Prostate gland (tissue), 2 donors: ENCODE measurements around the gene NAT9. TPM values are rescaled to one million over a fixed set of nuclear protein-coding genes. Genes with fewer than 3 reads are reported as not detected.

Experiments used
- DNase-seq: peaks from one replicate; pipeline ENCODE4 v3.0.0-alpha.2; 2019; ENCODE audit warnings: low spot score
- H3K27ac ChIP-seq, 2 donors: fragments of 200-600 bp; sonication (generic); 2 replicates each; pipeline ENCODE4 v1.5.1; 2017 to 2019
- H3K27me3 ChIP-seq: fragments of 200-600 bp; sonication (generic); replicated peaks from 2 replicates; pipeline ENCODE4 v1.5.1; 2019; ENCODE audit not compliant: insufficient read depth
- H3K36me3 ChIP-seq, 2 donors: fragments of 200-600 bp; sonication (generic); 1 replicate in 1 of 2; 2 replicates in 1 of 2; pipeline versions ENCODE4 v1.5.1 to v1.8.1; 2017 to 2019
- H3K4me1 ChIP-seq: fragments of 200-600 bp; sonication (generic); replicated peaks from 2 replicates; pipeline ENCODE4 v1.5.1; 2019
- H3K4me3 ChIP-seq, 2 donors: fragments of 200-600 bp; sonication (generic); 2 replicates each; pipeline ENCODE4 v1.5.1; 2017 to 2019
- H3K9me3 ChIP-seq: fragments of 200-600 bp; sonication (generic); 2 replicates; pipeline ENCODE4 v1.5.1; 2017
- POLR2A ChIP-seq: fragments of 450-650 bp; IDR thresholded peaks from one replicate; pipeline ENCODE4 v1.6.1; 2016; ENCODE audit warnings: antibody characterized with exemption, mild to moderate bottlenecking
- POLR2AphosphoS5 ChIP-seq: sonication (generic); formaldehyde crosslinking; IDR thresholded peaks from one replicate; pipeline ENCODE4 v1.6.1; 2017; ENCODE audit warnings: antibody characterized with exemption
- WGBS: methylation state at CpG from one replicate; pipeline ENCODE4 v1.1.5; 2018; 5-methylcytosine and 5-hydroxymethylcytosine counted together
- intact Hi-C: fragments of 100-400 bp; cut with DNase I; formaldehyde crosslinking; loops from one replicate; pipeline ENCODE4 v1.14.2; 2022
- total RNA-seq, 2 donors: library from RNA; depleted of rRNA; stranded (reverse); fragments of >200 nt; gene quantifications; one replicate each; pipeline ENCODE4 v1.1.0, GENCODE V29; 2016
- TF ChIP-seq, protein P1 (sequence below), 4 experiments: fragments of 200-600 bp in 2 of 4; fragments of 450-650 bp in 2 of 4; sonication (generic) in 2 of 4; IDR thresholded peaks; 1 replicate in 3 of 4; 2 replicates in 1 of 4; pipeline ENCODE4 v1.5.1; 2016 to 2019; ENCODE audit warnings: antibody characterized with exemption in 4 of 4, mild to moderate bottlenecking in 2 of 4, moderate library complexity in 2 of 4

The NAT9 gene
- total RNA-seq, 2 donors from 2014 or later: 29.6 to 49.3 TPM

- Histone ChIP-seq H3K4me1 (peaks cover 9% of the 10 kb centered on the region), H3K36me3 (peaks cover 0 to 4% of the 10 kb centered on the region in 2 donors), H3K27me3 (no peaks in the 10 kb centered on the region), H3K4me3 (no peak overlapping the region), H3K27ac (no peak overlapping the region), H3K9me3 (no peaks in the 10 kb centered on the region)
- 87% methylated on average over 8 of the region's 8 CpGs for WGBS
- intact Hi-C loops: no loop called here
- TF ChIP-seq, protein P1, sequence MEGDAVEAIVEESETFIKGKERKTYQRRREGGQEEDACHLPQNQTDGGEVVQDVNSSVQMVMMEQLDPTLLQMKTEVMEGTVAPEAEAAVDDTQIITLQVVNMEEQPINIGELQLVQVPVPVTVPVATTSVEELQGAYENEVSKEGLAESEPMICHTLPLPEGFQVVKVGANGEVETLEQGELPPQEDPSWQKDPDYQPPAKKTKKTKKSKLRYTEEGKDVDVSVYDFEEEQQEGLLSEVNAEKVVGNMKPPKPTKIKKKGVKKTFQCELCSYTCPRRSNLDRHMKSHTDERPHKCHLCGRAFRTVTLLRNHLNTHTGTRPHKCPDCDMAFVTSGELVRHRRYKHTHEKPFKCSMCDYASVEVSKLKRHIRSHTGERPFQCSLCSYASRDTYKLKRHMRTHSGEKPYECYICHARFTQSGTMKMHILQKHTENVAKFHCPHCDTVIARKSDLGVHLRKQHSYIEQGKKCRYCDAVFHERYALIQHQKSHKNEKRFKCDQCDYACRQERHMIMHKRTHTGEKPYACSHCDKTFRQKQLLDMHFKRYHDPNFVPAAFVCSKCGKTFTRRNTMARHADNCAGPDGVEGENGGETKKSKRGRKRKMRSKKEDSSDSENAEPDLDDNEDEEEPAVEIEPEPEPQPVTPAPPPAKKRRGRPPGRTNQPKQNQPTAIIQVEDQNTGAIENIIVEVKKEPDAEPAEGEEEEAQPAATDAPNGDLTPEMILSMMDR (IDR thresholded peaks at IDR 0.05): no peak
- no peak for TF ChIP-seq POLR2A
- no peak for TF ChIP-seq POLR2AphosphoS5
- DNase-seq: no peak
Observed at GRCh38 chr17:74779501-74779900, 3.4 kb upstream of the NAT9 start.

- intact Hi-C loops: no loop called here
- H3K4me3 ChIP-seq: no peak overlapping the region
- 60% methylated on average over 5 of the region's 5 CpGs for WGBS
- H3K27me3 ChIP-seq: no peaks in the 10 kb centered on the region
- H3K4me1 ChIP-seq: peaks cover 9% of the 10 kb centered on the region
- peaks cover 0 to 4% of the 10 kb centered on the region in 2 donors for H3K36me3 ChIP-seq
- no peak overlapping the region for H3K27ac ChIP-seq
- TF ChIP-seq POLR2A (no peak), POLR2AphosphoS5 (no peak)
- TF ChIP-seq, protein P1 (IDR thresholded peaks at IDR 0.05): no peak
- H3K9me3 ChIP-seq: no peaks in the 10 kb centered on the region
- DNase-seq: no peak
Observed at GRCh38 chr17:74778960-74779359, 2.8 kb upstream of the NAT9 start.

- TF ChIP-seq POLR2AphosphoS5: no peak
- TF ChIP-seq, protein P1 (IDR thresholded peaks at IDR 0.05): no peak
- no peak for TF ChIP-seq POLR2A
- H3K4me3 ChIP-seq: no peak overlapping the region
Observed at GRCh38 chr17:74777901-74778515, 1.9 kb upstream of the NAT9 start.

DNA sequence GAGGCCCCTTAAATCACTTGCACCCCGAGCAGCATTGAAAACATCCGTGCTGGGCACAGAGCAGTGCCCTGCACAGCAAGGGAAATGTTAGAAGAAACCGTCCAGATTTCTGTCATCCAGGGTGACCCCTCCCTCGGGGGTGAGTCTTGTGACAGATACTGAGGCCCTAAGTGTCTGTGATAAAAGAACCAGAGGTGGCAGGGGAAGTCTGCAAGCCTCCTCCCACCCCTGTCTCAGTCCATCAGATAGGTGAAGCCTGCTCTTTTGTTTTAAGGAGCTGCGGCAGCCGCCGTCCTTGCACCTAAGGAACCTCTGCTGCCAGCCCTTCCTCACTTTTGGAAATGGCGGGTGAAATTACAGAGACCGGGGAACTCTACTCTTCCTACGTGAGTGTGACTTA lies 845 bp upstream of the NAT9 start:
- WGBS: 30% methylated on average over 10 of the region's 10 CpGs
- Histone ChIP-seq H3K36me3 (peaks cover 0 to 13% of the 10 kb centered on the region in 2 donors), H3K4me3 (peak overlapping the region; percentile 69 to 71), H3K9me3 (no peaks in the 10 kb centered on the region), H3K27ac (no peak overlapping the region), H3K27me3 (no peaks in the 10 kb centered on the region), H3K4me1 (peaks cover 9% of the 10 kb centered on the region)
- no peak for DNase-seq
- TF ChIP-seq POLR2AphosphoS5 (no peak), POLR2A (no peak)
- TF ChIP-seq, protein P1 (IDR thresholded peaks at IDR 0.05): no peak
- intact Hi-C loops: no loop called here

More at GRCh38 chr17:74777901-74778515, 1.9 kb upstream of the NAT9 start:
- Histone ChIP-seq H3K9me3 (no peaks in the 10 kb centered on the region), H3K27me3 (no peaks in the 10 kb centered on the region), H3K27ac (no peak overlapping the region), H3K4me1 (peaks cover 9% of the 10 kb centered on the region), H3K36me3 (peaks cover 0 to 5% of the 10 kb centered on the region in 2 donors)
- intact Hi-C loops: no loop called here
- DNase-seq: no peak
- 84% methylated on average over 6 of the region's 6 CpGs for WGBS

GRCh38 chr17:74775409-74776043 lies 619 bp downstream of the NAT9 start:
- Histone ChIP-seq H3K4me1 (peaks cover 9% of the 10 kb centered on the region), H3K4me3 (peak overlapping the region; percentile 69 to 71), H3K27me3 (no peaks in the 10 kb centered on the region), H3K27ac (peak overlapping the region; percentile 21 to 49), H3K9me3 (no peaks in the 10 kb centered on the region), H3K36me3 (peaks cover 0 to 20% of the 10 kb centered on the region in 2 donors)
- TF ChIP-seq POLR2A: no peak
- TF ChIP-seq POLR2AphosphoS5: no peak
- TF ChIP-seq, protein P1 (IDR thresholded peaks at IDR 0.05): no peak
- 37% methylated on average over 12 of the region's 12 CpGs for WGBS
- intact Hi-C loops: no loop called here
- DNase-seq: no peak
